ENCODE data around the gene TRIM27. TPM values are rescaled to one million over a fixed set of nuclear protein-coding genes. Genes with fewer than 3 reads are reported as not detected.

The TRIM27 gene
- total RNA-seq, 4 donors from 2014 or later = 36.0 to 55.1 (median 37.4) TPM

DNA sequence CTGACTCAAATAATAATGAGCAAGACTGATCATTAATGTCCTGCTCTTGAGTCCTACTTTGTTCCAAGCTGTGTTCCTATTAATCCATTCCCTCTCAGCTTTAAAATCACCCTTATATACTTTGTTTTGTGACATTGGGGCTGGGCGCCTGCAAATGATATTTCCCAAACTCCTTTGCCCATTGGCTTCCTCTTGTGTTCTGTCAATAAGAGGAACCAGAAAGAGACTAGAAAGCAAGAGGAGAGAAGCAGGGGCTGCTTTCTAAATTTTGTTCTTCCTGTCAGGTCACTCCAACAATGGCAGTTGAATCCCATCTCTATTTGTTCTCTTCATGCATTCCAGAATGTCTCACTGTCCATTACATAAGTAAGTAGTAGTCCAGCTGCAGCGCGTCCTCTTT is 21.6 kb upstream of the TRIM27 start:
- WGBS, 2 donors (ENCODE audit: low coverage in 1 of 2) = 85 to 100% methylated on average over 1 to 3 of the region's 3 CpGs
- TF ChIP-seq EP300 (IDR thresholded peaks at IDR 0.05) (no peak), POLR2AphosphoS5 (IDR thresholded peaks at IDR 0.05) (no peak), POLR2A (IDR thresholded peaks at IDR 0.05) (no peak)
- TF ChIP-seq, protein P1, sequence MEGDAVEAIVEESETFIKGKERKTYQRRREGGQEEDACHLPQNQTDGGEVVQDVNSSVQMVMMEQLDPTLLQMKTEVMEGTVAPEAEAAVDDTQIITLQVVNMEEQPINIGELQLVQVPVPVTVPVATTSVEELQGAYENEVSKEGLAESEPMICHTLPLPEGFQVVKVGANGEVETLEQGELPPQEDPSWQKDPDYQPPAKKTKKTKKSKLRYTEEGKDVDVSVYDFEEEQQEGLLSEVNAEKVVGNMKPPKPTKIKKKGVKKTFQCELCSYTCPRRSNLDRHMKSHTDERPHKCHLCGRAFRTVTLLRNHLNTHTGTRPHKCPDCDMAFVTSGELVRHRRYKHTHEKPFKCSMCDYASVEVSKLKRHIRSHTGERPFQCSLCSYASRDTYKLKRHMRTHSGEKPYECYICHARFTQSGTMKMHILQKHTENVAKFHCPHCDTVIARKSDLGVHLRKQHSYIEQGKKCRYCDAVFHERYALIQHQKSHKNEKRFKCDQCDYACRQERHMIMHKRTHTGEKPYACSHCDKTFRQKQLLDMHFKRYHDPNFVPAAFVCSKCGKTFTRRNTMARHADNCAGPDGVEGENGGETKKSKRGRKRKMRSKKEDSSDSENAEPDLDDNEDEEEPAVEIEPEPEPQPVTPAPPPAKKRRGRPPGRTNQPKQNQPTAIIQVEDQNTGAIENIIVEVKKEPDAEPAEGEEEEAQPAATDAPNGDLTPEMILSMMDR (IDR thresholded peaks at IDR 0.05) = no peak
- H3K27me3 ChIP-seq = no peaks in the 10 kb centered on the region
- no peak overlapping the region for H3K27ac ChIP-seq
- H3K4me3 ChIP-seq = no peak overlapping the region
- ATAC-seq = no peak
- H3K36me3 ChIP-seq = no peaks in the 10 kb centered on the region
- peaks cover 0 to 31% (median 3%) of the 10 kb centered on the region in 3 donors for H3K4me1 ChIP-seq
- H3K9me3 ChIP-seq = no peaks in the 10 kb centered on the region

- Histone ChIP-seq H3K27me3 (no peaks in the 10 kb centered on the region), H3K4me3 (peak overlapping the region; percentile 54 to 86), H3K36me3 (no peaks in the 10 kb centered on the region), H3K27ac (peak overlapping the region; percentile 71 to 80 (median 76)), H3K4me1 (peaks cover 0 to 40% (median 3%) of the 10 kb centered on the region in 3 donors), H3K9me3 (no peaks in the 10 kb centered on the region)
- WGBS, 2 donors (ENCODE audit: low coverage in 1 of 2) = 0 to 2% methylated on average over 4 to 12 of the region's 12 CpGs
- ATAC-seq = peak; percentile 59
- TF ChIP-seq POLR2AphosphoS5 (IDR thresholded peaks at IDR 0.05) (peak; percentile 16), EP300 (IDR thresholded peaks at IDR 0.05) (no peak)
Measured at GRCh38 chr6:28944412-28944865, 20.7 kb upstream of the TRIM27 start.

DNA sequence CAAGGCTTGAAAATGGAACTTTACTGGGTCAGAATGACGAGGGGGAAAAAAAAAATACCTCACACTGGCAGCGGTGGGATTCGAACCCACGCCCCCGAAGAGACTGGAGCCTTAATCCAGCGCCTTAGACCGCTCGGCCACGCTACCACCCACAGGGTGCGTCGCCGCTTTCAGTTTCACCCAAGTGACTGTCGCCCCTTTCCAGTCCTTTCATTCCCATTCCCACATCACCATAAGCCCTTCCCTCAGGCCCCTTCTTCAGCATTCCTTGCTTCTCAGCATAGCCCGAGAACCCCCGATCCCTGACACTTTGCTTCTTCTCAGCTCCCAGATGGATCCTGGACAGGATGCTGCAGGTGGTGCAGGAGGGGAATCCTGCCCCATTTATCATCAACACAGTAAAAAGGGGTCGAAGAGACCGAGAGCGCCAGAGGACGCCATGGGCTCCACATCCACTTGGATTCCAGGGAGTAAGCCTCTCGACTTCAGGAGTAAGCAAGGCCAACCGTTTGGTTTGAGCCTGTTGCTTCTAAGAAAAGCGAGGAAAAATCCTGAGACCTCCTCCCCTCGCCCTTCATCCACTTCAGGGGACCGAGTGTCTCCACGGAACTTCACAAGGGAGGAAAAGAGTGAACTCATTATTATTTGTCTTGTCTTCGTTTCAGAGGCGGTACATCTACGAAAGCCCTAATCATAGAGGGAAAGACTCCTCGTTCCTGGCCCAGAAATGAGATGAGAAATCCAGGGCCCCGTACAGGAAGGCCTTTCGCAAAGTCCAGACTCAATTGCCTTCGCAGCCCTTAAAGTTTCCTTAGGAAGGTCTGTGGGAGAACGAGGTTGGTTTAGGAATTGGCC is 20.0 kb upstream of the TRIM27 start:
- H3K27me3 ChIP-seq = no peaks in the 10 kb centered on the region
- no peak for TF ChIP-seq EP300 (IDR thresholded peaks at IDR 0.05)
- TF ChIP-seq, protein P1 (IDR thresholded peaks at IDR 0.05) = no peak
- peak overlapping the region; percentile 54 to 86 for H3K4me3 ChIP-seq
- no peaks in the 10 kb centered on the region for H3K9me3 ChIP-seq
- H3K4me1 ChIP-seq = peaks cover 0 to 40% (median 3%) of the 10 kb centered on the region in 3 donors
- 2 to 7% methylated on average over 17 to 26 of the region's 33 CpGs for WGBS, 2 donors (ENCODE audit: low coverage in 1 of 2)
- no peaks in the 10 kb centered on the region for H3K36me3 ChIP-seq
- ATAC-seq = peak; percentile 23
- peak overlapping the region; percentile 71 to 80 (median 76) for H3K27ac ChIP-seq

DNA sequence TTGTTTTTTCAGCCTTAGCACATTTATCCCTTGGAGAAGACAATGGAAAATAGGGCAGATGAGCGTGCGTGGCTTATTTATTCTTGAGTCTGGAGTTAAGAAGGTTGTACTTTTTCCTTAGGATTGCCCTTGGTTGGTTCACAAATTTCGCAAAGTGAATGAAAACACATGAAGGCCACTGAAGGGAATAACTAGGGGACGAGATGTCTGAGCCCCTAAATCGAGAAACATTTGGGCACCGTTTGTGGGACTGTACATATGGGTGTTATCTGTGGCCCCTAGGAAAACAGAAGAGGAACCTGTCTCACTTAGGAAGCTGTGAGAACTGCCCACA is 19.4 kb upstream of the TRIM27 start:
- H3K9me3 ChIP-seq = no peaks in the 10 kb centered on the region
- H3K4me1 ChIP-seq = peaks cover 0 to 40% (median 3%) of the 10 kb centered on the region in 3 donors
- no peak for TF ChIP-seq POLR2A (IDR thresholded peaks at IDR 0.05)
- no peak for TF ChIP-seq EP300 (IDR thresholded peaks at IDR 0.05)
- TF ChIP-seq, protein P1 (IDR thresholded peaks at IDR 0.05) = no peak
- TF ChIP-seq POLR2AphosphoS5 (IDR thresholded peaks at IDR 0.05) = no peak
- no peaks in the 10 kb centered on the region for H3K27me3 ChIP-seq
- peak overlapping the region; percentile 54 to 86 for H3K4me3 ChIP-seq
- 17 to 27% methylated on average over 4 to 6 of the region's 6 CpGs for WGBS, 2 donors (ENCODE audit: low coverage in 1 of 2)
- no peak for ATAC-seq
- no peaks in the 10 kb centered on the region for H3K36me3 ChIP-seq
- peak overlapping the region in 1 of 4 donors; percentile 78 for H3K27ac ChIP-seq

- H3K27me3 ChIP-seq = no peaks in the 10 kb centered on the region
- H3K4me1 ChIP-seq = peaks cover 0 to 40% (median 3%) of the 10 kb centered on the region in 3 donors
- 9 to 12% methylated on average over 12 to 13 of the region's 13 CpGs for WGBS, 2 donors (ENCODE audit: low coverage in 1 of 2)
- H3K36me3 ChIP-seq = no peaks in the 10 kb centered on the region
- TF ChIP-seq POLR2AphosphoS5 (IDR thresholded peaks at IDR 0.05) = no peak
- TF ChIP-seq POLR2A (IDR thresholded peaks at IDR 0.05) = no peak
- TF ChIP-seq, protein P1 (IDR thresholded peaks at IDR 0.05) = no peak
- H3K27ac ChIP-seq = peak overlapping the region; percentile 68 to 85 (median 83)
- ATAC-seq = no peak
- H3K4me3 ChIP-seq = peak overlapping the region; percentile 58 to 62
- no peaks in the 10 kb centered on the region for H3K9me3 ChIP-seq
Measured at GRCh38 chr6:28941684-28942448, 18.1 kb upstream of the TRIM27 start.
